Suppressor macrophage treated with lipopolysaccharide for 1 hour (primary cell): ENCODE results near the gene FZR1.
A peak's percentile ranks its signal among the peaks of the same experiment; 100 is the strongest.

ENCODE experiments used
- DNase-seq, 3 donors: peaks; one replicate each; pipeline ENCODE4 v3.0.0-alpha.2; 2020 to 2022

Gene FZR1

GRCh38 chr19:3505598-3506383 lies at the start of gene FZR1:
FZR1 (plus strand) TSS chr19:3506311; CDS start chr19:3522990, 16,679 bp downstream.
- DNase-seq = peak; percentile 100

- DNase-seq = no peak
Observed at GRCh38 chr19:3456925-3457527, 49.1 kb upstream of the FZR1 start.

DNA sequence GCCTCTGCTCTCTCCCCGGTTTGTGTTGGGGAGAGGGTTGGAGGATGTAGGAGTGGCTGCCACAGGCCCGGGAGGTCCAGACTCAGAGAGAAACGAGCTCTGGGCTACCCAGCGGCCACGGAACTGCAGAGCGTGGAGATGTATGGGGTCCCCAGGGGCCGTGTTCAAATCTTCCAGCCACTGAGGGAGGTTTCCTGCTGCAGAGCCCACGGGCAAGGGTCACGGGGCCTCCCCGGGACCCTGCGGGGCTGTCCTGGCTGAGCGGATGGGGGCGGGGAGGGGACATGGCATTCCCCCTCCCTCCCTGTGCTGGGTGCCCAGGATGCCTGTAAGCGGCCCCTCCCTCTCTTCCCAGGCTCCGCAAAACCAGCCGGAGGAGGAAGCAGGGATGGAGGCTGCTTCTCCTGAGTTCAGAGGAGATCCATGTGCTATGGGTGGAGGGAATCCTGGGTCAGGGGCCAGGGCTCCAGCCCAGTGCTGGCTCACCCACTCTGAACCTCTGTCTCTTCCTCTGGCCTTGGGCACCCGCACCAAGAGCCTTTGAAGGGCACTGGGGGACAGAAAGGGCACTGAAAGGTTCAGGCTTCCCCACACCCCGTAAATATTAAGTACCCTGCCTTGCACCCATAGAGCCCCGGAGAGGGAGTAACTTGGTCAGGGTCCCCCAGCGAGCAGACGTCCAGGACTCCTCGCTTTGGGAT lies 48.4 kb upstream of the FZR1 start:
- DNase-seq = no peak

- DNase-seq = no peak
Observed at GRCh38 chr19:3458229-3459088, 47.7 kb upstream of the FZR1 start.

- no peak for DNase-seq
Observed at GRCh38 chr19:3459089-3459881, 46.8 kb upstream of the FZR1 start.

GRCh38 chr19:3459965-3460582 lies 46.0 kb upstream of the FZR1 start:
- no peak for DNase-seq

DNA sequence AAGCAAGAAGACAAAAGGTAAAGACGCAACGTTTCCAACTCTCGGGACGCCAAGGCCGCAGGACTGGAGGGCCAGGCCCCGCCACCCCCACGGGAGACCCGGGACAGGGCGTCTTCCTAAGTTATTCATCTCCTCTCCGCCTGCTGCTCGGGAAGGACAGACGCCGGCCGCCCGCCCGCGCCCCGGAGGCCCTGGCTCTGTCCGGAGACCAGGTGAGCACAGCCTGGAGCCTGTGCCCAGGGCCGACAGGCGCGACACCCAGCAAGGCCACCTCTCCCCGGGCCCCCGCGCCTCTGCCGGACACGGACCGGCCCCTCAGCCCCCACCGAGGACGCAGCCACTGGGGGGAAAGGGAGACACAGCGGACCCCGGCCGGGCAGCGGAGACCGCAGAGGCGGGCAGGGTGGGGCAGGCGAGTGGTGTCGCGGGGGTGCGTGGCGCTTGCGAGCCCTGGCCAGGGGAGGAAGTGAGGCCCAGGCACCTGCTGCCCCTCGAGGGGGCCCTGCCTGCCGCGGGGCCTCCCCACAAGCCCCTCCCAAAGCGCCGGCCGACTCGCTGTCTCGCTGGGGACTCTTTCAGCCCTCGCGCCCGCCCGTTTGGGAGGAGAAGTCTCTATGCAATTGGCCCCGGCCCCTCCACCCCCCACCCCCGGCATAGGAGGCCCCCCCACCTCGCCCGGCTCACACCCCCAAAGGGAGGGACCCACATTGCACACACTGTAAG lies 43.0 kb upstream of the FZR1 start:
- DNase-seq = no peak

- DNase-seq = no peak
Observed at GRCh38 chr19:3463714-3464586, 42.2 kb upstream of the FZR1 start.

DNA sequence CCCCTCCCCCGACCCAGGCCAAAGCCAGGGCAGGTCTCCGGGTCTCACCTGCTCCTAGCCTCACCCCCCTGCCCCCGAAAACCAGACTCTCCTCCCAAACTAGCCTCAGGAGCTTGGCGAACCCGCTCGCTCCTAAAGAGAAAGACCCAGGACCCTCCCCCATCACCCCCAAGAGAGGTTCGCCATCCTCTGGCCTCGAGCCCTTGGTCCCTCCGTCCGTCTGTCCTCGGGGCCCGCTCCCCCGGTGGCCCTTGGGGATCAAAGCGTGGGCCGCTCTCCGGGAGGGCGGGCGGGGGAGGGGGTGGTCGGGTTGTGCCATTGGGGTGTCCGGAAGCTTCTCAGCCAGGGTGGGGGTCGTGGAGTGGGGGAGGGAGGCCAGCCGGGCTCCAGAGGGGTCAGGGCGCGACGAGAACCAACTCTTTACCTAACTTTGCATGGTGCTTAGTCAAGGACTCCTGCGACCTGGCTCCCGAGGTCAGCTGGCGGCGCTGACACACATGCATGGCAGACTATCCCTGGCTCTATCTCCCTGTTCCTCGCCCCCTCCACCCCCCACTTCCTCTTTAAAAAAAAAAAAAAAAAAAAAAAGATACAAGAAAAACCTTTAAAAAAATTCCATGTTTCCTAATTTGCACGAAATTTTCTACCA lies 41.4 kb upstream of the FZR1 start:
- peak; percentile 33 to 54 (median 36) for DNase-seq

DNA sequence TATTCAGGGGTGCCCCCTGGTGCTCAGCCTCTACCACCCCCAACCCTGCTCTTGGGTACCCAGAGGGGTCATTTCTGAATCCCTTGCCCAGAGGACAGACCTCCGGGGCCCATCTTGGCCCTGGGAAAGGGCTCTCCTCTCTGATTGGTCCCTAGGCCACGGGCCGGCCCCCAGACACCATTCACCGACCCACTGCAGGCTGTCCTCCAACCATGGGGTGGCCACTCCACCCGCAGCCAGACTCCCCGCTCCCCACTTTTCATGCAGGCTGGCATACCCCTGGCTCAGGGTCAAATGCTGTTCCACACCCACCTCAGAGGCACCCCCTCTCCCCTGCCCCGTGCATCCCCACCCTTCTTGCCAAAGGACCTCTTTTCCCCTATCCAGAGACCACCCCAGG lies 40.6 kb upstream of the FZR1 start:
- DNase-seq = no peak

DNA sequence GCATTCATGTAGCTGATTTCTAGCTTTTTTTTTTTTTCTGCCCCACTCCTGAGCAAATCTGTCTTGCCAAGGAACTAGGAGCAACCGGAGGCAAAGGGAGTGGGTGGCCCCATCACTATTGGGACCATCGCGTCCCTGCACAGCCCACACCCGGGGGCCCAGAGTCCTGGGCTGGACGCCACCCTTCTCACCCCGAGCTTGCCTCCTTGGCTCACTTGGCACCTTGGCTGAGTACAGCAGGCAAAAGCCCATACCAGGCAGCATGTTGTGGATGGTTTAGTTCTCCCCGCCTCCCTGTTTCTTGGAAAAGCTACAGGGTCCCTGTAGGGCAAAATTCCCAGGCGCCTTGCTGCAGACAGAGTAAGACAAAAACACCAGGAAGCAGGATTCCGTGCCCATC lies 39.5 kb upstream of the FZR1 start:
- no peak for DNase-seq

DNA sequence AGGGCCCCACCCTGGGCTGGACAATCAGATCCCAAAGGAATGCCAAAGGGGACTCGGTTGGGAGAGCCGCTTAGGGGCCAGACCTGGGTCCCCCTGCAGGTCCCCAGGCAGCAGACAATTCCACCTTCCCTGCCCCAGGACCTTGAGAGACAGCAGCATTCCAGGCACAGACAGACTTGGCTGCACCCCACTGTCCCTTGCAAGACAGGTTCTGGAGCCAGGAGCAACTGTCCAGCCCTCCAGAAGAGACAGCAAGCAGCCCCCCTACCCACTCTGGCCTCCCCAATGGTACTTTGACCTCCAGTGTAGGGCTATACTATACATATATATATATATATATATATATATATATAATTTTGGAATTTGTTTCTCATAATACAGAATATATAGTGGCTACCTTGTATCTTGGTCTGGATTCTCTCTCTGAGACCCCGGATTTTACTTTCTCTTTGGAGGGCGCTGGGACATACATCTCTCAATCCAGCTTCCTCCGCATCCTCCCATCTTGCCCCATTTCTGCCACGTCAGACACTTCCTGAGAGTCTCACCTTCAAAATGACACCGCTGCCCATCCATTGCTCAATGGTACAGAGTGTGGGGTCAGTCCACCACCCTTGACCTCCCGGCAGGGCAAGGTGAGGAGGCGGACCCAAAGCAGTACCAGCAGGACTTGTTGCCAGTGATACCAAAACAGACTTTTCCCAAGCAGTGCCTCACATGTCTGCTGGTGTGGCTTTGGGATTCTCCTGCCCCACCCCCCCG lies 38.5 kb upstream of the FZR1 start:
- DNase-seq = no peak

- no peak for DNase-seq
Observed at GRCh38 chr19:3468211-3468610, 37.9 kb upstream of the FZR1 start.

GRCh38 chr19:3469638-3470499 lies 36.2 kb upstream of the FZR1 start:
- DNase-seq = no peak

- no peak for DNase-seq
Observed at GRCh38 chr19:3470500-3471128, 35.5 kb upstream of the FZR1 start.

DNA sequence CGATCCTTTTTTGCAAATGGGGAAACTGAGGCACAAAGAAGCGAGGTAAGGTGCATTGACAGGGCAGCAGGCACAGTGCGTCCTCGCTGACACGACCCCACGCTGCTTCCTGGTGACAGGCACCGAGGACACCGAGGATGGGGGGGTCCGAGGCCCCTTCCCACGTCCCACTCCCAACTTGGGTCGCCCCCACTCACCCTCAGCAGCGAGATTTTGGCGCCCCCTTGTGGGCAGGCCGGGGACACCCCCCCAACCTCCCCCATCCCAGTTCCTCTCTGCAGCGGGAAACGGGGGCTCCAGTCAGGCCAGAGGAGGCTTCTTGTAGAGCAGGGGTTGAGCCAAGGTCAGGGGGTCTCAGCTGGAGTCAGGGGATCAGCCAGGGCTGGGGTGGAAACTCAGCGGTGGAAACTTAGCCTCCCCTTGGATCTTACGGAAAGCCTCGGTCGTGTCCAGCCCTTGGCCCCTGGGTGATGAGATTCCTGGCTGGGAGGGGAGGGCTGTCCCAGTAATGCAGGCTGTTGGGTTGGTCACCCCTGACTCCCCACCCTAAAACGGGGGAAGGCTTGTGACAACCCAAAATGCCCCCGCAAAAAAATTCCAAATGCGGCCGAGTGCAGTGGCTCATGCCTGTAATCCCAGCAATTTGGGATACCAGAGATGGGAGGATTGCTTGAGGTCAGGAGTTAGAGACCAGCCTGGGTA lies 34.0 kb upstream of the FZR1 start:
- DNase-seq = peak; percentile 37 to 69 (median 46)
